Activated CD4-positive, alpha-beta T cell treated with anti-CD3 and anti-CD28 coated beads for 4 hours (primary cell): Measurements from ENCODE around the gene SBF2.
"Not testable (repeated sequence)": the region's sequence is repeated elsewhere in the genome, so short reads cannot be mapped to it uniquely, and the experiment has no call there.

Experiments used
- DNase-seq, 2 donors: peaks; one replicate each; pipeline ENCODE4 v3.0.0-alpha.2; 2020

SBF2 gene

DNA sequence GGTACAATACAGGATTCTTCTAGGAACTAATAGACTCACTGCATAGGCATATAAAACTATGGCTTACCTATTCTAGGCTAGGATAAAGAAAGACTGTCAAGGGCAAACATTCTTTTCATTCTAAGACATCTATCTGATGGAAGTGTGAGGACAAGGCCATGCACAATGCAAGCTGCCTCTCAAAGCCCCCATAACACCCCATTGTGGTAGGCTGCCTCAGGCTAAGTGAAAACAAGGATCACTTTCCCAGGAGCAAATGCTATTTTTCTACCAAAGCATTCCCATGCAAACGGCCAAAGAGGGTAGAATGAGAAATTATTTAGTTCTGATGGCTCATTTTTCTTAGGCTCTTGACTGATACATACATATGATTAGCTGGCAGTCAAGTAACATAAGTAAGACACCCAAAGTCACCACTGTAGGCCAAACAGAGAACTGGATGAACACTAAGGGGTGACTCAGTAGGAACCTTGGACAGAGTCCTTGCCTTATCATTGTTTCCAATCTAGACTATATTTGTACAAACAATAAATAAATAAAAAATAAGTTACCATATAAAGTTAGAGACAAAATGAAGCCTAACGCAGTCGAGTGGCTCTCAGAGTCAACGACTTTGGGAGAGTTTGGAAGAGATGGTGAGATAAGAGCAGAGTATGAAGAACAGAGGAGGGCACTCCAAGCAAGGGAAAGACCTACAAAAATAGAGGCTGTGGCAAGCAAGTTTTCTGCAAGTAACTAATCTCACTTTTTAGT is 303.6 kb downstream of the SBF2 start:
- DNase-seq = no peak

GRCh38 chr11:9987303-9987702 is 306.7 kb downstream of the SBF2 start:
- DNase-seq = not testable (repeated sequence)

GRCh38 chr11:9982796-9983579 is 311.0 kb downstream of the SBF2 start:
- DNase-seq = no peak

DNA sequence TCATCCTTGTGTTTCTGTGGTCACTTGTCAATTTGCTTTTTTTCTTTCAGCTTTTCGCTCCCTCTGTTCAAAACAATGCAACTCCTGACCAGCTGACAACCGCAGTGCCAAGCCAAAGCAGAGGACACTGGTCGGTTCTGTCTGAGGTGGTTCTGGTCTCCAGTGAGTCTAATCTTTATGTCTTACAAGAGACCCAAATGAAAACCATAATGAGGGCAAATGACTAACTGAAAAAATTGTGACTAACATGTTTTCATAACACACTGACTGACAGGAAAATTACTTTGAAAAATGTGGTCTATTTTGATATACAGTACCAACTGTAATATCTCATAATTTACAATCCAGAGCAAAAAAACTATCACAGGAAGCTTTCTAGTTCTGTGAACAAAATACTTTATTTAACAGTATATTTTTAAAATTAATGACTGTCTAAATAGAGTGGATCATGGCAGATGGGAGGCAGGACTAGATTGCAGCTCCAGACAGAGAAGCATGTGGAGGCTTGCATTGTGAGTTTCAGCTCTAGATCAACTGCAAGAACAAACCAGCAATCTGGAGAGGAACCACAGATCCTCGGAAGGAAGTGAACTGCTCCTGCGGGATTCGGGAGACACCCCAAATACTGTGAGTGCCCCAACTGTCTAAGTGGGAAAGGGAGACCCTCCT is 311.8 kb downstream of the SBF2 start:
- no peak for DNase-seq

DNA sequence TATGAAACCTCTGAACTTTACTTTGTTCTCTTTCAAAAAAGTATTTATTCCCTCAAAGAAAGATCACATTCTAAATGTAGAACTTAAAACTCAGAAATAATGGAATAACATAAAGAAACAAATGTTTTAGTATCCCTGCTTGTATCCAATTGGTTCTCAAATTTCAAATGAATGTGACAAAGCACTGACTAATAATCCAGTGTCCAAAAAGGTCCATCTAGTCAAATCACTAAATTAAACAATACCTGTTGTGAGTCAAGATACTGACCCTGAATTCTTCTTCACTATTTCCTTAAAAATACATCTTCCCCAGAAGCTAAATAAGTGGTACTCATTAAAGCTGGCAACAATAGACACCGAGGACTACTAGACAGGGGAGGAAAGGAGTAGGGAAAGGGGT is 313.1 kb downstream of the SBF2 start:
- DNase-seq = no peak

DNA sequence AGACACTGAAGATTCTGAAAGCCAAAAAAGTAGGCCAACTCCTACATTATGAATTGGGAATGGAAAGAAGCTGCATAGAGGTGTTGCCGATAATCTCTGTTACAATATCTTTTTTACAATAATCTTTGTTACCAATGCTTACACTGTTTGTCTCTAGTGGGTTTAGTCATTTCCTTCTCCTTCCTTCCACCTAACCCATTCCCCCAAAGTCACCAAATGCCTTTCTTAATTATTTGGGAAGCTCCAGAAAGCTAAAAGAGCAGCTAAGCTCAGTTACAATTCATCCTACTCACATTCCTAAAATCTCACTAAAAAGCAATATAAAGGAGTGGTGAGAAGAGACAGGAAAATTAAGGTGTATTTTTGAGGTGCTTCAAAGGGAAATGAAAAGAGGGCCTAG is 316.5 kb downstream of the SBF2 start:
- no peak for DNase-seq

DNA sequence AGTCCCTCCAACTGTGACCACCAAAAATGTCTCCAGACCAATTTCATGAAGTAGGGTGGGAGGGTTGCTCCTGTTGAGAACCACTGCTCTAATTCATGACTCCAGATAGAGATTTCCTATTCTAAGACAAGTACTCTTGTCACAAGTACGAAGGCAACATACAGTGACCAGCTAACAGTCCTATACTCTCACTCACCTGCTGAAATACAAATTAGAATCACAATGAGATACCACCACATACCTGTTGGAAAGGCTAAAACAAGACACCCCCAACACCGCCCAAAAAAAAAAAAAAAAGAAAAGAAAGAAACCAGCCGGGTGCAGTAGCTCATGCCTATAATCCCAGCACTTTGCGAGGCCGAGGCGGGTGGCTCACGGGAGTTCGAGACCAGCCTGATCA is 319.6 kb downstream of the SBF2 start:
- DNase-seq = no peak

- DNase-seq = no peak
These were observed 320.1 kb downstream of the SBF2 start for GRCh38 chr11:9973921-9974320.

DNA sequence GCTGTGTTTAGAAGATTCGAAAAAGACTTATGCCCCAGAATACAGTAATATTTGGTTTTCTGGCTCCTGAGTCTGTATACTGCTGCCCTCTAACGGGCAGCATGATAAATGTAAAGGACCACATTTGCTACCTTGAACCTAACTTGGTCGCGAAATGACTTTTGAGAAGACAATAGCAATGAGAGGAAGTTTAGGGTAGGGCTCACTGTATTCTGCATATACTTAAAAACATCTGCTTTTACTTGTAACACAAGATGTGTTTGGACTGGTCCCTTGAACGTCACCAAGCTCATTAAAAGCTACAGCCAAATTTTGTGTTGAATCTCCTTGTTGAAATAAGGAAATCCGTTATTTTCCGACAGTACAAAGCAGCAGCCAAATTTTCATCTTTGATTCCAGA is 321.0 kb downstream of the SBF2 start:
- peak; percentile 13 to 14 for DNase-seq

DNA sequence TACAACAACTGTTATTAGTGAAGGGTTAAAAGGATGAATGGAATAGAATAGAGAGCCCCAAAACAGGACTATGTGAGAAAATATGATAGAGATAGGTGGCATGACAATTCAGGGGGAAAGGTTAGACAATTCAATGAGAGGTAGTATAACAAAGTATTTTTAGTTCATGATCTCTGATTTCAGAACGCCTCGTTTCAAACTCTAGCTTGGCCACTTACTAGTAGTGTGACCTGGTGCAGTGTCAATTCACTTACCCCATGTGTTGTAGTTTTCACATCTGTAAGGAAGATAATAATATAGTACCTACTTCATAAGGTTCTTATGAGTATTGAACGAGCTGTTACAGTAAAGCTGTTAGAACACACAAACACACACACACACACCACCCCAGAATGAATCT is 322.1 kb downstream of the SBF2 start:
- no peak for DNase-seq

- DNase-seq = no peak
These were observed 325.0 kb downstream of the SBF2 start for GRCh38 chr11:9969068-9969467.

DNA sequence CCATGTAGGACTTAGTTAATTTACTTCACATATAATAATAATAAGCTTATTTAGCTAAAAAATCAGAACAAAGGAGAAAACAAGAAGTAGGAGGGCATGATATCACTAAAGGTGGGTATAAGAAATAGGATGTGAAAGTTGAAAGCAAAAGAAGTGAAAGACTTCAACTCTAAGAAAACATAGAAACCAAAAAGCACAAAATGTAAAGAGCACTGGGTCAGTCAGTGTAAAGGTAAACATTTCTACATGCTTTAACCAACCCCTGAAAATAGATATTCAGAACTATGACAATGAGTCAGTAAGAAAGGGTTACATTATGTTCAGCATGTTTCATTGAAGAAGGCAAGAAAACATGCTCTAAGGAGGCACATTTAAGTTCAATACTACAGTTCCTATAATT is 331.3 kb downstream of the SBF2 start:
- DNase-seq = no peak

GRCh38 chr11:9957072-9957471 is 336.9 kb downstream of the SBF2 start:
- DNase-seq = no peak

DNA sequence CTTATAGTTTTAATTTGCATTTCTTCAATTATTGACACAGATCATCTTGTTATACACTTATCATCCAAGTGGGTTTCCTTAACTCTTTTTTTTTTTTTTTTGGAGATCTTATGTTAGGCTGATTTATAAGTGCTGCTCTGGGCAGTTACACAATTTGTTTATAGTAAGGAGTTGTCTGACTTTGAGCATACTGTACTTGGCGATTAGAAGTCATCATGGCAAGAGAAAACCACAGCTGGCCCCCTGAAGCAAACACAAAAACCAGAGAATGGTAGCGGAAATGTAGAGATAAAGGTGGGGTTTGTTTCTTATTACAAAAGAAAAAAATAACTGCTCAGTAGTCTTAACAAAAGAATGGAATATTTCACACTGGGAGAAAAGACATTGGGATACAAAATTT is 337.5 kb downstream of the SBF2 start:
- no peak for DNase-seq

DNA sequence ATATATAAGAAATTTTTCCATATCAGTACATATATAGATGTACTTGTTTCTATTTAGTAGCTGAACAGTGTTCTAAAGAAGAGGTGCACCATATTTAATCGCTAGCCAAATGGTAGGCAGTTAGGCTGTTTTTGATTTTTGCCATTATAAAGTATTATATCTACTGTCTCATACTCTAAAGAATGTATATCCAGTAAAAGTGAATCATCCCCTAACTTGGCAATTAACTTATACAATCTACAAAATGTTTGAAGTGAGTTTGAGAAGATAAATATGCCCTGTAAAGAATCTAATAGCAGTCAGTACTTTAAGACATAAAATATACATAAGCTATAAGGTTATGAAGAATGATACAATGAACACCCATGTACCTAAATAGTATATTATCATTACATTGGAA is 338.6 kb downstream of the SBF2 start:
- no peak for DNase-seq

GRCh38 chr11:9953994-9954626 is 339.9 kb downstream of the SBF2 start:
- DNase-seq = no peak

- no peak for DNase-seq
These were observed 341.4 kb downstream of the SBF2 start for GRCh38 chr11:9952511-9953196.

DNA sequence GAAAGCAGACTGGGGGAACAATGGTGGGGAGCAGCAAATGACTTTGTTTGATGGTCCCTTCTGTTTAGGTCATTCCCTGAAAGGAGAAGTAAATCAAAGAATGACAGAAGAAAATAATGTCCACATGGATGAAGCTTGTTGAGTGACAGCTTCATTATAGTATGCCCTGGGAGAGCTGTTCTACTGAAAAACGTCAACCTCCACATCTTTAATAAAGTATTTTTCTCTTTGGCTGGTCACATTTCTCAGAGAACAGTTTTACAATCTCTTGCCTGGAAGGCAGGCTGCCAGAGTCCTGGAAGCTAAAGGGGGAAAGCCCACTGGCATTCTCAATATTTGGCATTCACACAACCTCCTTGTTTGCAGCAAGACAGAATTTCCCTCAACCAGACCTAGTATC is 342.2 kb downstream of the SBF2 start:
- no peak for DNase-seq

GRCh38 chr11:9950462-9950861 is 343.6 kb downstream of the SBF2 start:
- no peak for DNase-seq

GRCh38 chr11:9947231-9947864 is 346.7 kb downstream of the SBF2 start:
- DNase-seq = no peak

DNA sequence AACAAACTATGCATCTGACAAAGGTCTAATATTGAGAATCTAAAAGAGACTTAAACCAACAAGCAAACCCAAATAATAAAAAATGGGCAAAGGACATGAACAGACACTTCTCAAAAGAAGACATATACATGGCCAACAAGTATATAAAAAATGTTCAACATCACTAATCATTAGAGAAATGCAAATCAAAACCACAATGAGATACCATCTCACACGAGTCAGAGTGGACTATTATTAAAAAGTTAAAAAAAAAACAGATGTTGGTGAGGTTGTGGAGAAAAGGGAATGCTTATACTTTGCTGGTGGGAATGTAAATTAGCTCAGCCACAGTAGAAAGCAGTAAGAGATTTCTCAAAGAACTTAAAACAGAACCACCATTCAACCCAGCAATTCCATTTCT is 348.3 kb downstream of the SBF2 start:
- DNase-seq = not testable (repeated sequence)

DNA sequence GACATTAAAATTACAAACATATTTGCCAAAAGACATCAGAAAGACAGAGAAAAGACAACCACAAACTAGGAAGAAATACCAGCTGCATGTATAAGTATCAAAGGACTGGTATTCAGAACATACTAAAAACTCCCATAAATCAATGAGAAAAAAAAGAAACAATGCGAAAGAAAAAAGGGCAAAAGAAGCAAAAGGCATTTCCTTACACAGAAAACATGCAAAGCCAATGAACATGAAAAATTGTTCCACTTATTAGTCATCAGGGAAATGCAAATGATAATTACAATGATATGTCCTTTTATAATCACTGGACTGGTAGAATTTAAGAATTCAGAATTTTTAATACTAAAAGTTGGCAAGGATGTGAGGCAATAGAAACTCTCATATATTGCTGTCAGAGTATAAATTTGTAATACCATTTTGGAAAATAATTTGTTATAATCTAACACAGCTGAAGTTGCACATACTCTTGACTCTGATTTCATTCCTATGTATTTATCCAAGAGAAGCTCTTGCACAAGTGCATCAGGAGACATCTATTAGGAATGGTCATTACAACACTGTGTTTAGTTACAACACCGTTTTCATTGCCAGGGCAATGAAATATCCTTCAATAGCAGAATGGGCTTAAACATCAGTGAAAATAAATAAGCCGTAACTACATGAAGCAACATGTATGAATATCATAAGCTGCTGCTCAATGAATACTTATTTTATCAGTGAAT is 350.5 kb downstream of the SBF2 start:
- DNase-seq = no peak
